ENCODE results near the gene REG1B.

Gene REG1B, protein sequence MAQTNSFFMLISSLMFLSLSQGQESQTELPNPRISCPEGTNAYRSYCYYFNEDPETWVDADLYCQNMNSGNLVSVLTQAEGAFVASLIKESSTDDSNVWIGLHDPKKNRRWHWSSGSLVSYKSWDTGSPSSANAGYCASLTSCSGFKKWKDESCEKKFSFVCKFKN

GRCh38 chr2:79087785-79088364, at the start of gene REG1B:
Gene REG1B, minus strand, starts transcription at chr2:79087993. Its CDS starts 381 bp downstream, at chr2:79087612.
- DNase-seq = no peak

- no peak for DNase-seq
These were observed 43.9 kb upstream of the REG1B start for GRCh38 chr2:79131687-79132086.

- no peak for DNase-seq
These were observed 42.0 kb upstream of the REG1B start for GRCh38 chr2:79129804-79130203.

GRCh38 chr2:79129260-79129659, 41.5 kb upstream of the REG1B start:
- DNase-seq = no peak

GRCh38 chr2:79128406-79128805, 40.6 kb upstream of the REG1B start:
- DNase-seq = no peak

GRCh38 chr2:79125721-79125985, 37.9 kb upstream of the REG1B start:
- DNase-seq = no peak

GRCh38 chr2:79124907-79125720, 37.3 kb upstream of the REG1B start:
- DNase-seq = no peak

DNA sequence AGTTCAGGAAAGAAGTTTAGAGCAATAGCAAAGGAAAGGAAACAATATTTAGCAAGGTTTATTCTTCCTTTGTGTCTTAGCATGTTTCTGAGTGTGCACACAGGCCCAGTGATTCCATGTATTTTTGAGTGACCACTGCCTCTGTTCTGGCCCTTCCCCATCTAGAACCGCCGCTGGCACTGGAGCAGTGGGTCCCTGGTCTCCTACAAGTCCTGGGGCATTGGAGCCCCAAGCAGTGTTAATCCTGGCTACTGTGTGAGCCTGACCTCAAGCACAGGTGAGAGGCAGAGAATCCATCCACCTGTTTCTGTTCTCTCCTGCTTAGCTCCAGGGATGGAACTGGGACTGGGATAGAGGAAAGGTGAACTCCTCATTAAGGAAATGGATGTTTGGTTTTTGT, 34.9 kb upstream of the REG1B start:
- DNase-seq = no peak

- no peak for DNase-seq
These were observed 32.5 kb upstream of the REG1B start, which contains the start of gene REG1A for GRCh38 chr2:79120194-79120713. Gene REG1A, plus strand, starts transcription at chr2:79120488. Its CDS starts 374 bp downstream, at chr2:79120862.

DNA sequence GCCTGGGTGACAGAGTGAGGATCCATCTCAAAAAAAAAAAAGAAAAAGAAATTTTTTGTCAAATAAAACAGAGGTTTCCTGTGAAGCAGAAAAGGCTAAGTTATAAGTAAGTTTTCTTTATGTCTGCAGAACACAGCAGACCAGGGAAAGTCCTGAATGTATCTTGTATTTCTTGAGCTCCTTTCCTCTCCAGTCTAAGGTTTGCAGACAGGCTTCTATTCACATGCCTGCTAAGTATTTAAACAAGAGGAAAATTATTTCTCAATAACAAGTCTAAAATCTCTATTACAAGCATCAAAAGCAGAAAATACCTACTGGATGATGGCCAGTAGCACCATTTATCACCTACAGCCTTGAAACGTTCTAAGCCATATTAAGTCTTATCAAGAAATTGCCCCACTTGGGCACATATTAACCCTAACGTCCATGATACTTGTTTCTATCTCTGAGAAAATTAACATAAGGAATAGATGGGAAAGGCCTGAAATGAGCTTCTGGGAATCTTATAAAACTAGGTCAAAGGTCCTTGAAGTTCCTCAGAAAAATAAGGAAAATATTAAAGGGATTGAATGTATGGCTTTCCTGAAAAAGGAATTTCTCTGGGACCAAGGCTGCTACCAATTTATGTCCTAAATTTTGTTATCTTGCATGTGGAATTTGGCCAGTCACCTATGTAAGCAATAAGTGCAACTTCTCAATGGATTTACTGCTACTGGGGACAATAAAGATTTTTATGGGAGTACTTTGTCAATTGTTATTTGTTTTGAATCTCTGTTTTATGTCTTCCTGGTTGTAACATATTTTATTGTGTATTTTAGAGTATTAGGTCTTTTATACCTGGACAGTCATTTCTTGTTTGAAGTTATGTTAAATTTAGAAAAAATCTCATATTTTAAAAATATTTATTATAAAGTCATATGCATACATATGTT, 29.5 kb upstream of the REG1B start:
- no peak for DNase-seq

GRCh38 chr2:79114797-79115494, 27.2 kb upstream of the REG1B start:
- DNase-seq = no peak

- no peak for DNase-seq
These were observed 24.5 kb upstream of the REG1B start for GRCh38 chr2:79112269-79112668.

- no peak for DNase-seq
These were observed 17.5 kb upstream of the REG1B start for GRCh38 chr2:79105259-79105658.

DNA sequence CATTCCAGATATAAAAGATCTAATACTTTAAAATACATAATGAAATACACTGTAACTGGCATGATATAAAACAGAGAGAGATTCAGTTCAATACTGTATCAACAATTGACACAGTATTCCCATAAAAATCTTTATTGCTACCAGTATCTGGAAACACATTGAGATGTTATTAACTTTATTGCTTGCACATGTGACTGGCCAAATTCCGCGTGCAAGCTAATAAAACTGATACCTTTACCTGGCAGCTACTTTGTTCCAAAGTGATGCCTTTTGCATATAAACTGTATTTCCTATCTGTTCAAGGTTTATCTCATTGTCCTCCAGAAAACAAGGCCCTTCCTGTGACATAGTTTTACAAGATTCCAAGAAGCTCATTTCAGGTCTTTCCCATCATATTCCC, 15.4 kb upstream of the REG1B start:
- no peak for DNase-seq

- no peak for DNase-seq
These were observed 13.2 kb upstream of the REG1B start for GRCh38 chr2:79101024-79101423.

- no peak for DNase-seq
These were observed 12.5 kb upstream of the REG1B start for GRCh38 chr2:79100285-79100684.

GRCh38 chr2:79099140-79099686, 11.4 kb upstream of the REG1B start:
- no peak for DNase-seq

DNA sequence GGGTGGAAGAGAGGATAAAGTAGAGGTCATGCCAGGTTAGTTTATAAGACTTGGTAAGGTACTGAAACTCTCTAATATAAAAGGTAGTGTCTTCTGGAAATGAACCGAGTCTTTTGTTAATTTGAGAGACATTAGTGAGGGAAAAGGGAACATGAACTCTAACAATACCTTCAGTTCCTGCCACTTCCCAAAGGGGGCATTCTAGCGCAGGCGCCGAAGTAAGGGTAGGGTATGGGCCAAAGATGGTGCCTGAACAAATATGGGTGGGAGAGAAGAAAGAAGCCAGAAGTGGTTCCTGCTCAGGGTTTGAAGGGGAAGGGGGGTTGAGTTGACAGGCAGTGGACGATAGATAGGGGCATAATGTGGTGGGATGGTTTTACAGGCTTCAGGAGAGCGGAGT, 10.1 kb upstream of the REG1B start:
- DNase-seq = no peak

- DNase-seq = no peak
These were observed 2.9 kb upstream of the REG1B start for GRCh38 chr2:79090693-79091092.

- DNase-seq = no peak
These were observed 1.5 kb downstream of the REG1B start for GRCh38 chr2:79086255-79086654.

- no peak for DNase-seq
These were observed 2.4 kb downstream of the REG1B start for GRCh38 chr2:79085382-79085781.

- no peak for DNase-seq
These were observed 3.2 kb downstream of the REG1B start for GRCh38 chr2:79084495-79085135.
